Fibroblast of lung (primary cell): ENCODE measurements around the gene CYP26B1. TPM values are rescaled to one million over a fixed set of nuclear protein-coding genes. Genes with fewer than 3 reads are reported as not detected.

Experiments used
- DNase-seq, 2 donors: peaks; one replicate each; pipeline versions ENCODE4 v3.0.0 to v3.0.0-alpha.2; 2010; ENCODE audit warnings: low read depth in 2 of 2
- H2AFZ ChIP-seq: 2 replicates; pipeline ENCODE4 v1.5.1; 2012; ENCODE audit warnings: low read length, control low read depth, inconsistent platforms
- H3K27ac ChIP-seq: 2 replicates; pipeline ENCODE4 v1.5.1; 2011; ENCODE audit warnings: low read length, control low read depth; ENCODE audit not compliant: insufficient read depth
- H3K27me3 ChIP-seq: 2 replicates; pipeline ENCODE4 v1.5.1; 2011; ENCODE audit warnings: mild to moderate bottlenecking, low read length; ENCODE audit not compliant: control insufficient read depth, insufficient read depth
- H3K36me3 ChIP-seq: 2 replicates; pipeline ENCODE4 v1.5.1; 2011; ENCODE audit warnings: low read length; ENCODE audit not compliant: control insufficient read depth, insufficient read depth
- H3K4me1 ChIP-seq: 2 replicates; pipeline ENCODE4 v1.5.1; 2011; ENCODE audit warnings: low read length; ENCODE audit not compliant: control insufficient read depth, insufficient read depth; ENCODE audit errors: extremely low read depth
- H3K4me2 ChIP-seq: 2 replicates; pipeline ENCODE4 v1.5.1; 2011; ENCODE audit warnings: low read length, control low read depth; ENCODE audit not compliant: insufficient read depth; ENCODE audit errors: extremely low read depth
- H3K4me3 ChIP-seq, 4 experiments: fragments of 200-600 bp in 1 of 4; sonication (generic) in 1 of 4; replicated peaks in 1 of 4; 2 replicates each; pipeline ENCODE4 v1.5.1; 2011 to 2016; ENCODE audit warnings: low read length in 4 of 4, low read depth in 3 of 4, mild to moderate bottlenecking in 3 of 4, control low read depth in 2 of 4, inconsistent platforms in 1 of 4, mixed read lengths in 1 of 4; ENCODE audit not compliant: insufficient read depth in 1 of 4; ENCODE audit errors: control extremely low read depth in 1 of 4
- H3K79me2 ChIP-seq: 2 replicates; pipeline ENCODE4 v1.5.1; 2012; ENCODE audit warnings: mild to moderate bottlenecking, low read length, inconsistent platforms; ENCODE audit not compliant: control insufficient read depth, insufficient read depth
- H3K9ac ChIP-seq: 2 replicates; pipeline ENCODE4 v1.5.1; 2011; ENCODE audit warnings: mild to moderate bottlenecking, low read length, control low read depth; ENCODE audit not compliant: insufficient read depth
- H3K9me3 ChIP-seq: 2 replicates; pipeline ENCODE4 v1.5.1; 2012; ENCODE audit warnings: low read depth, low read length; ENCODE audit not compliant: control insufficient read depth, insufficient read depth
- H4K20me1 ChIP-seq: 2 replicates; pipeline ENCODE4 v1.5.1; 2011; ENCODE audit warnings: low read length; ENCODE audit not compliant: control insufficient read depth, insufficient read depth; ENCODE audit errors: extremely low read depth
- CTCF ChIP-seq, 2 donors: IDR thresholded peaks in 1 of 2; conservative IDR thresholded peaks in 1 of 2; 1 replicate in 1 of 2; 2 replicates in 1 of 2; pipeline ENCODE4 v1.5.1; 2011 to 2012; ENCODE audit warnings: low read length in 2 of 2, control low read depth in 1 of 2, inconsistent platforms in 1 of 2, low read depth in 1 of 2, mild to moderate bottlenecking in 1 of 2
- EZH2 ChIP-seq: IDR thresholded peaks from 2 replicates; pipeline ENCODE4 v1.5.1; 2012; ENCODE audit warnings: low read length, control low read depth, mild to moderate bottlenecking; ENCODE audit errors: missing control alignments
- polyA plus RNA-seq, 2 donors: library from polyadenylated mRNA; depleted of rRNA in 1 of 2; stranded (reverse) in 1 of 2; unstranded in 1 of 2; fragments of >200 nt; gene quantifications; 2 replicates each; pipeline ENCODE4 v1.2.1, GENCODE V29; 2011 to 2012; ENCODE audit warnings: missing spikeins in 1 of 2
- total RNA-seq: library from RNA; depleted of rRNA; stranded (reverse); fragments of >200 nt; gene quantifications from 2 replicates; pipeline ENCODE4 v1.2.1, GENCODE V29; 2014

Gene CYP26B1
- total and polyA plus RNA-seq, 2 donors (not counting 1 experiment from before 2014, with no cell fraction given), result 0.09 to 0.17 TPM

- Histone ChIP-seq H3K36me3 (no peaks in the 10 kb centered on the region), H3K27me3 (peaks cover 24% of the 10 kb centered on the region), H3K27ac (no peak overlapping the region), H3K4me2 (no peak overlapping the region), H3K9me3 (no peaks in the 10 kb centered on the region), H3K9ac (no peak overlapping the region), H4K20me1 (peaks cover 2% of the 10 kb centered on the region), H2AFZ (no peak overlapping the region), H3K4me3 (no peak overlapping the region), H3K79me2 (no peaks in the 10 kb centered on the region), H3K4me1 (peaks cover 2% of the 10 kb centered on the region)
- no peak for DNase-seq
- TF ChIP-seq CTCF (conservative IDR thresholded peaks at IDR 0.05 in 1 of 2, IDR thresholded peaks at IDR 0.05 in 1 of 2; ENCODE audit: low read depth in 1 of 2, low read length in 2 of 2), result no peak
- no peak for TF ChIP-seq EZH2
Measured at GRCh38 chr2:72140621-72140960, 7.1 kb downstream of the CYP26B1 start.

- H3K27ac ChIP-seq, result no peak overlapping the region
- no peak for DNase-seq
- TF ChIP-seq EZH2 (no peak), CTCF (conservative IDR thresholded peaks at IDR 0.05 in 1 of 2, IDR thresholded peaks at IDR 0.05 in 1 of 2; ENCODE audit: low read depth in 1 of 2, low read length in 2 of 2) (no peak)
- H3K4me1 ChIP-seq, result peaks cover 2% of the 10 kb centered on the region
- peaks cover 2% of the 10 kb centered on the region for H4K20me1 ChIP-seq
- H3K4me3 ChIP-seq, result no peak overlapping the region
- no peaks in the 10 kb centered on the region for H3K36me3 ChIP-seq
- no peak overlapping the region for H3K9ac ChIP-seq
- H3K9me3 ChIP-seq, result no peaks in the 10 kb centered on the region
- no peak overlapping the region for H2AFZ ChIP-seq
- no peaks in the 10 kb centered on the region for H3K79me2 ChIP-seq
- H3K4me2 ChIP-seq, result no peak overlapping the region
- peaks cover 20% of the 10 kb centered on the region for H3K27me3 ChIP-seq
Measured at GRCh38 chr2:72139874-72140620, 7.6 kb downstream of the CYP26B1 start.

GRCh38 chr2:72139471-72139873, 8.2 kb downstream of the CYP26B1 start:
- H2AFZ ChIP-seq, result no peak overlapping the region
- H3K9me3 ChIP-seq, result no peaks in the 10 kb centered on the region
- H3K4me3 ChIP-seq, result no peak overlapping the region
- H4K20me1 ChIP-seq, result peaks cover 2% of the 10 kb centered on the region
- H3K36me3 ChIP-seq, result no peaks in the 10 kb centered on the region
- no peak for TF ChIP-seq CTCF (conservative IDR thresholded peaks at IDR 0.05 in 1 of 2, IDR thresholded peaks at IDR 0.05 in 1 of 2; ENCODE audit: low read depth in 1 of 2, low read length in 2 of 2)
- TF ChIP-seq EZH2, result no peak
- H3K4me1 ChIP-seq, result peaks cover 2% of the 10 kb centered on the region
- no peak overlapping the region for H3K4me2 ChIP-seq
- no peak overlapping the region for H3K27ac ChIP-seq
- peaks cover 17% of the 10 kb centered on the region for H3K27me3 ChIP-seq
- no peak overlapping the region for H3K9ac ChIP-seq
- DNase-seq, result no peak
- no peaks in the 10 kb centered on the region for H3K79me2 ChIP-seq
